ENCODE data around the gene FGG. TPM values are rescaled to one million over a fixed set of nuclear protein-coding genes. Genes with fewer than 3 reads are reported as not detected.

FGG gene
- total and polyA plus RNA-seq, 2 of the 13 experiments (the other 11 are each of a cell fraction or from before 2014, with no cell fraction given), result 1,037 to 2,423 TPM

DNA sequence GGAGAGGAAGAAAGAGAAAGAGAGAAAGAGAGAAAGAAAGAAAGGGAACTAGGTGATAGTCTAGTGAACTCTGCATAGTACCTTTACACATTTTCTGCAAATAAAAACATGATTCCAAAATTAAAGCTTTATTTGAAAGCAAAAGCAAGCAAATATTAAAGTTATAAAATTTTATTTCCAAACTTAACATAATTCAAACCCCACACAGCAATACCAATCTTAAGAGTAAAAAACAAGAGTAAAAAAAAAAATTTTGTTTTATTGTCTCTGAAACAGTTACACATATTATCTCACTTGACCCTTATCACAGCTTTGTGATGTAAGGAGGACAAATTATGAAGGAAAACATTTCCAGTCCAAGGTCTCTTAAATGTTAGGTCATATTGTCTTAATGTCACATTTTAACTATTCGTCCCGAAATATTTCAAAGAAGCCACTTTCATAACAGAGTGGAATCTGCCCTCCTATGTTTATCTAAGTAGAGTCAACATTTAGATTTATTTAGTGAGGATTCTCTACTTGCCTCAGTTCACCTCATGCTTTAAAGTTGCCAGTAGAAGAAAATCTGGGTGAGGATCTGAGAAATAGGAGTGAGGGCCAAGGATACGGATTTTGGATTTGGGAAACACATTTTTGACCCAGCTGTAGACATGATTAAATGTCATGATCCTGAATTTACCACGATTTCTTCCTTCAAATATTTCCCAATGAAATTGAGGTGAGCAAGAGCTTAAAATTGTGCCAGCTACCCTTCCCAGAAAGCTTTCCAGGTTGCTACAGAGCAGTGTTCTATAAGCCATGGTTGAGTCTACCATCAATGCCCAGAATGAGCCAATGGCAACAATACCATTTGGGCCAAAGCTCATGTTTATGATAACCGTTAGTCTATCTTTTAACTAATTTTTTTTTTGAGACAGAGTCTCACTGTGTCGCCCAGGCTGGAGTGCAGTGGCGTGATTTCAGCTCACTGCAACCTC is 14.4 kb downstream of the FGG start:
- Histone ChIP-seq H3K79me2 (ENCODE audit: insufficient read depth, low read length) (no peaks in the 10 kb centered on the region), H2AFZ (ENCODE audit: low read length) (no peak overlapping the region), H3K9ac (ENCODE audit: insufficient read depth, low read depth, low read length) (peak overlapping the region; percentile 66), H3K9me3 (ENCODE audit: low read length) (no peaks in the 10 kb centered on the region), H3K4me3 (replicated peaks in 1 of 3; ENCODE audit: insufficient read depth in 1 of 3, low read depth in 2 of 3, low read length in 3 of 3) (peak overlapping the region; percentile 16 to 44 (median 27); a peak in 3 of 6 replicates), H3K27ac (ENCODE audit: extremely low read length, insufficient read depth, low read length) (peak overlapping the region; percentile 91), H3K36me3 (replicated peaks in 1 of 2; ENCODE audit: control insufficient read depth in 1 of 2, insufficient read depth in 2 of 2, low read length in 2 of 2) (no peaks in the 10 kb centered on the region), H3K4me1 (ENCODE audit: insufficient read depth, low read length) (peaks cover 93% of the 10 kb centered on the region), H3K4me2 (ENCODE audit: low read depth, low read length) (peak overlapping the region; percentile 74), H4K20me1 (ENCODE audit: insufficient read depth, low read length) (no peaks in the 10 kb centered on the region), H3K27me3 (ENCODE audit: control insufficient read depth in 1 of 2, insufficient read depth in 2 of 2, low read length in 2 of 2) (no peaks in the 10 kb centered on the region)
- peak; percentile 95 for DNase-seq (ENCODE audit: low spot score)
- POLR2A ChIA-PET, result interaction anchor here (0.7 to 2.7 kb wide), 13 partner anchors 9 to 48 kb away, joined by 3 to 127 read pairs (median 16); partner anchors contain the start of genes FGA, FGB, FGG and PLRG1
- peak; percentile 78 for ATAC-seq
- BruUV-seq (replicated peaks), result TSS peak; percentile 97
- peak; percentile 85 for FAIRE-seq
- 3% methylated on average over 7 of the region's 7 CpGs for WGBS (ENCODE audit: low lambda C conversion rate)
- CTCF ChIA-PET (ENCODE audit: low intra/inter-chr PET ratio, low total read pairs), result interaction anchor here (0.7 to 1.3 kb wide), 2 partner anchors 19 to 38 kb away, joined by 3 to 4 read pairs; no protein-coding TSS in a partner anchor
- intact Hi-C loops (cut with micrococcal nuclease; ENCODE audit: unreplicated experiment) (loop anchor here (1.0 to 2.0 kb wide), 4 partner anchors 8 to 38 kb away; partner anchors contain the start of genes FGA and FGG), in situ Hi-C loops (cut with HindIII; ENCODE audit: extremely low pct_ligation_motif_present, low pct_unique_long_range_greater_than_20kb) (no loop called here)
- TF ChIP-seq HNRNPLL (IDR thresholded peaks at IDR 0.05; ENCODE audit: low read depth, low read length, poor library complexity, severe bottlenecking) (no peak), FOXO1 (CRISPR knock-in tag; IDR thresholded peaks at IDR 0.05) (peak; percentile 94), SMYD3 (CRISPR knock-in tag; IDR thresholded peaks at IDR 0.05) (peak; percentile 90), MEIS2 (CRISPR knock-in tag; IDR thresholded peaks at IDR 0.05) (peak; percentile 31; the same call in 1 of the 2 replicates), TRIM24 (CRISPR knock-in tag; IDR thresholded peaks at IDR 0.05) (no peak), ZNF333 (CRISPR knock-in tag; IDR thresholded peaks at IDR 0.05; ENCODE audit: borderline replicate concordance) (no peak), CREB1 (IDR thresholded peaks at IDR 0.05) (peak; percentile 59), CREB1 (CRISPR knock-in tag; IDR thresholded peaks at IDR 0.05) (peak; percentile 88)
- TF ChIP-seq, protein P1, sequence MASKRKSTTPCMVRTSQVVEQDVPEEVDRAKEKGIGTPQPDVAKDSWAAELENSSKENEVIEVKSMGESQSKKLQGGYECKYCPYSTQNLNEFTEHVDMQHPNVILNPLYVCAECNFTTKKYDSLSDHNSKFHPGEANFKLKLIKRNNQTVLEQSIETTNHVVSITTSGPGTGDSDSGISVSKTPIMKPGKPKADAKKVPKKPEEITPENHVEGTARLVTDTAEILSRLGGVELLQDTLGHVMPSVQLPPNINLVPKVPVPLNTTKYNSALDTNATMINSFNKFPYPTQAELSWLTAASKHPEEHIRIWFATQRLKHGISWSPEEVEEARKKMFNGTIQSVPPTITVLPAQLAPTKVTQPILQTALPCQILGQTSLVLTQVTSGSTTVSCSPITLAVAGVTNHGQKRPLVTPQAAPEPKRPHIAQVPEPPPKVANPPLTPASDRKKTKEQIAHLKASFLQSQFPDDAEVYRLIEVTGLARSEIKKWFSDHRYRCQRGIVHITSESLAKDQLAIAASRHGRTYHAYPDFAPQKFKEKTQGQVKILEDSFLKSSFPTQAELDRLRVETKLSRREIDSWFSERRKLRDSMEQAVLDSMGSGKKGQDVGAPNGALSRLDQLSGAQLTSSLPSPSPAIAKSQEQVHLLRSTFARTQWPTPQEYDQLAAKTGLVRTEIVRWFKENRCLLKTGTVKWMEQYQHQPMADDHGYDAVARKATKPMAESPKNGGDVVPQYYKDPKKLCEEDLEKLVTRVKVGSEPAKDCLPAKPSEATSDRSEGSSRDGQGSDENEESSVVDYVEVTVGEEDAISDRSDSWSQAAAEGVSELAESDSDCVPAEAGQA (IDR thresholded peaks at IDR 0.05; ENCODE audit: low read depth), result 0 out of 2 replicates have a peak, but pooled peaks have one; percentile 16
- TF ChIP-seq, protein P1 (CRISPR knock-in tag; IDR thresholded peaks at IDR 0.05; ENCODE audit: borderline replicate concordance), result no peak; the same call in 1 of the 2 replicates
- TF ChIP-seq, protein P2, sequence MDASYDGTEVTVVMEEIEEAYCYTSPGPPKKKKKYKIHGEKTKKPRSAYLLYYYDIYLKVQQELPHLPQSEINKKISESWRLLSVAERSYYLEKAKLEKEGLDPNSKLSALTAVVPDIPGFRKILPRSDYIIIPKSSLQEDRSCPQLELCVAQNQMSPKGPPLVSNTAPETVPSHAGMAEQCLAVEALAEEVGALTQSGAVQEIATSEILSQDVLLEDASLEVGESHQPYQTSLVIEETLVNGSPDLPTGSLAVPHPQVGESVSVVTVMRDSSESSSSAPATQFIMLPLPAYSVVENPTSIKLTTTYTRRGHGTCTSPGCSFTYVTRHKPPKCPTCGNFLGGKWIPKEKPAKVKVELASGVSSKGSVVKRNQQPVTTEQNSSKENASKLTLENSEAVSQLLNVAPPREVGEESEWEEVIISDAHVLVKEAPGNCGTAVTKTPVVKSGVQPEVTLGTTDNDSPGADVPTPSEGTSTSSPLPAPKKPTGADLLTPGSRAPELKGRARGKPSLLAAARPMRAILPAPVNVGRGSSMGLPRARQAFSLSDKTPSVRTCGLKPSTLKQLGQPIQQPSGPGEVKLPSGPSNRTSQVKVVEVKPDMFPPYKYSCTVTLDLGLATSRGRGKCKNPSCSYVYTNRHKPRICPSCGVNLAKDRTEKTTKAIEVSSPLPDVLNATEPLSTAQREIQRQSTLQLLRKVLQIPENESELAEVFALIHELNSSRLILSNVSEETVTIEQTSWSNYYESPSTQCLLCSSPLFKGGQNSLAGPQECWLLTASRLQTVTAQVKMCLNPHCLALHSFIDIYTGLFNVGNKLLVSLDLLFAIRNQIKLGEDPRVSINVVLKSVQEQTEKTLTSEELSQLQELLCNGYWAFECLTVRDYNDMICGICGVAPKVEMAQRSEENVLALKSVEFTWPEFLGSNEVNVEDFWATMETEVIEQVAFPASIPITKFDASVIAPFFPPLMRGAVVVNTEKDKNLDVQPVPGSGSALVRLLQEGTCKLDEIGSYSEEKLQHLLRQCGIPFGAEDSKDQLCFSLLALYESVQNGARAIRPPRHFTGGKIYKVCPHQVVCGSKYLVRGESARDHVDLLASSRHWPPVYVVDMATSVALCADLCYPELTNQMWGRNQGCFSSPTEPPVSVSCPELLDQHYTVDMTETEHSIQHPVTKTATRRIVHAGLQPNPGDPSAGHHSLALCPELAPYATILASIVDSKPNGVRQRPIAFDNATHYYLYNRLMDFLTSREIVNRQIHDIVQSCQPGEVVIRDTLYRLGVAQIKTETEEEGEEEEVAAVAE (CRISPR knock-in tag; IDR thresholded peaks at IDR 0.05; ENCODE audit: borderline replicate concordance), result no peak
- TF ChIP-seq, protein P3, sequence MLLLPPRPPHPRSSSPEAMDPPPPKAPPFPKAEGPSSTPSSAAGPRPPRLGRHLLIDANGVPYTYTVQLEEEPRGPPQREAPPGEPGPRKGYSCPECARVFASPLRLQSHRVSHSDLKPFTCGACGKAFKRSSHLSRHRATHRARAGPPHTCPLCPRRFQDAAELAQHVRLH (CRISPR knock-in tag; IDR thresholded peaks at IDR 0.05; ENCODE audit: borderline replicate concordance, low read depth), result no peak

Measured in HepG2 (cell line).